GM23248 (cell line): ENCODE measurements around the gene PHACTR3.

ENCODE experiments used
- EZH2 ChIP-seq: fragments of 200-600 bp; sonication (generic); IDR thresholded peaks from 2 replicates; pipeline ENCODE4 v1.6.1; 2018; ENCODE audit warnings: antibody characterized with exemption, mild to moderate bottlenecking; ENCODE audit not compliant: insufficient read depth, poor library complexity, severe bottlenecking
- EZH2phosphoT487 ChIP-seq: fragments of 200-600 bp; sonication (generic); IDR thresholded peaks from 2 replicates; pipeline ENCODE4 v1.6.1; 2018; ENCODE audit warnings: antibody characterized with exemption, moderate library complexity, mild to moderate bottlenecking, low read depth; ENCODE audit not compliant: insufficient read depth

DNA sequence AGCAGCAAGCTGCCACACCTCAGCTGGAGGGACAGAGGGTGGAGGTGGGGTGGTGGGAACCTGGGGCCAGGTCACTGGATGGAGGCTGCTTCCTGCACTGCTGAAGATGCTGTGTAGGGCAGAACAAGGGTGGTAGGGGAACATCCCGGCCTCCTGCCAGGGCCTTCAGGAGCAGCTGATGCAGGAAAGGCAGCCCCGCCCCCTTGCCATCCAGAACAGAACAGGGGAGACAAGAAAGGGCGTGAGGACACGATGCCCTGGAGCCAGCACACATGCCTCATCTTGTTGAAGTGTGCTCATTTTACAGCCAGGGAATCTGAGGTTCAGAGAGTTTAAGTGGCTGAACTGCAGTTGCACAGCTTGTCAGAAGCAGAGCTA is 43.1 kb upstream of the PHACTR3 start:
- TF ChIP-seq EZH2: no peak
- no peak for TF ChIP-seq EZH2phosphoT487
